Activated CD8-positive, alpha-beta memory T cell treated with anti-CD3 and anti-CD28 coated beads, Interleukin-2, amount 50 U/mL, for 24 hours (primary cell): ENCODE measurements around the gene CCDC92.
"Not testable (repeated sequence)": the region's sequence is repeated elsewhere in the genome, so short reads cannot be mapped to it uniquely, and the experiment has no call there.

Experiments used
- DNase-seq: peaks from one replicate; pipeline ENCODE4 v3.0.0-alpha.2; 2020; ENCODE audit errors: extremely low read depth

CCDC92 gene

GRCh38 chr12:123949770-123950165, 22.9 kb downstream of the CCDC92 start:
- no peak for DNase-seq

- no peak for DNase-seq
Measured at GRCh38 chr12:123948796-123949769, 23.5 kb downstream of the CCDC92 start.

GRCh38 chr12:123948401-123948795, 24.2 kb downstream of the CCDC92 start:
- DNase-seq, result no peak

- not testable (repeated sequence) for DNase-seq
Measured at GRCh38 chr12:123947531-123947930, 25.1 kb downstream of the CCDC92 start.

GRCh38 chr12:123946516-123947505, 25.8 kb downstream of the CCDC92 start:
- not testable (repeated sequence) for DNase-seq

GRCh38 chr12:123946152-123946515, 26.5 kb downstream of the CCDC92 start:
- no peak for DNase-seq

GRCh38 chr12:123945287-123946151, 27.1 kb downstream of the CCDC92 start:
- DNase-seq, result no peak

- DNase-seq, result no peak
Measured at GRCh38 chr12:123944696-123945095, 27.9 kb downstream of the CCDC92 start.

GRCh38 chr12:123943816-123944215, 28.8 kb downstream of the CCDC92 start:
- no peak for DNase-seq

- DNase-seq, result no peak
Measured at GRCh38 chr12:123942911-123943648, 29.6 kb downstream of the CCDC92 start.

GRCh38 chr12:123942238-123942653, 30.4 kb downstream of the CCDC92 start:
- DNase-seq, result no peak

- DNase-seq, result no peak
Measured at GRCh38 chr12:123941624-123942237, 30.9 kb downstream of the CCDC92 start.

- DNase-seq, result no peak
Measured at GRCh38 chr12:123941000-123941399, 31.6 kb downstream of the CCDC92 start.

- DNase-seq, result no peak
Measured at GRCh38 chr12:123940627-123940966, 32.0 kb downstream of the CCDC92 start.

GRCh38 chr12:123939716-123940626, 32.7 kb downstream of the CCDC92 start:
- DNase-seq, result no peak

GRCh38 chr12:123938679-123939480, 33.8 kb downstream of the CCDC92 start:
- DNase-seq, result no peak

- DNase-seq, result no peak
Measured at GRCh38 chr12:123937707-123938591, 34.7 kb downstream of the CCDC92 start.
